ENCODE data around the gene ARHGEF9.
"Not testable (repeated sequence)": the region's sequence is repeated elsewhere in the genome, so short reads cannot be mapped to it uniquely, and the experiment has no call there.

- TF ChIP-seq EZH2 (IDR thresholded peaks at IDR 0.05); POLR2AphosphoS5 (IDR thresholded peaks at IDR 0.05; ENCODE audit: borderline replicate concordance, low read depth, low read length); FOXP2 (optimal IDR thresholded peaks at IDR 0.05; ENCODE audit: control extremely low read depth, extremely low read length, insufficient read depth): not testable (repeated sequence)
Observed at GRCh38 chrX:63825446-63825845, 40.4 kb upstream of the ARHGEF9 start.

Measured in SK-N-MC (cell line).